ENCODE data around the gene ATAD3A.
"Not testable (repeated sequence)": the region's sequence is repeated elsewhere in the genome, so short reads cannot be mapped to it uniquely, and the experiment has no call there.

The ATAD3A gene

GRCh38 chr1:1524750-1525383 lies 12.9 kb downstream of the ATAD3A start:
- not testable (repeated sequence) for DNase-seq

GRCh38 chr1:1526476-1526875 lies 14.5 kb downstream of the ATAD3A start:
- not testable (repeated sequence) for DNase-seq

DNA sequence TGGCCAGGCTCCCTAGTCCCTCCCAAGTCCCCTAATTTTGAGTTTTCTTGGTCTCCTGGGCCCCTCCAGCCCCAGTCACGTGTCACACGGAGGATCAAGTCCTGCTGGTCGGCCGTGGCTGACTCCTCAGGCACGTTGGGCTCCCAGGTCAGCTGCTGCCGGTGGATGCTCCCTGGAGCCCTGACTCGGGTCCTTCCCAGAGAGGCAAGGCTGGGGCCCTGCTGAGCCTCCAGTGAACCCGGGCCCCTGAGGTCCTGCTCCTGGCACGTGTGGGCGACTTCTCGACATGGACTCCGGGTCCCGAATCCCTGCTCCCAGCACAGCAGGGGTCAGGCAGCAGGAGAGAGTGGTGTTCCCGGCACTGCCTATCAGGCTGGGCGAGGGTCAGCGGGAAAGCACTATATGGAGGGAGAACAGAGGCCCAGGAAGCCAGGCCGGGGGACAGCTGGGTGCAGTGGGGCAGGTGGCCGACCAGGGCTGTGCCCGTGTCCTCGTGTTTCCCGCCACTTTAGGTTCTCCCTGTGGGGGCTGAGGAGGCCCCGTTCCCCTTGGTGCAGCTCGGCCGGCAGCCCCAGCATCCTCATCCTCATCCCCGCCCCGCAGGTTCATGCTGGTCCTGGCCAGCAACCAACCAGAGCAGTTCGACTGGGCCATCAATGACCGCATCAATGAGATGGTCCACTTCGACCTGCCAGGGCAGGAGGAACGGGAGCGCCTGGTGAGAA lies 15.3 kb downstream of the ATAD3A start:
- DNase-seq, result no peak

GRCh38 chr1:1528301-1529267 lies 16.6 kb downstream of the ATAD3A start:
- DNase-seq, result no peak

DNA sequence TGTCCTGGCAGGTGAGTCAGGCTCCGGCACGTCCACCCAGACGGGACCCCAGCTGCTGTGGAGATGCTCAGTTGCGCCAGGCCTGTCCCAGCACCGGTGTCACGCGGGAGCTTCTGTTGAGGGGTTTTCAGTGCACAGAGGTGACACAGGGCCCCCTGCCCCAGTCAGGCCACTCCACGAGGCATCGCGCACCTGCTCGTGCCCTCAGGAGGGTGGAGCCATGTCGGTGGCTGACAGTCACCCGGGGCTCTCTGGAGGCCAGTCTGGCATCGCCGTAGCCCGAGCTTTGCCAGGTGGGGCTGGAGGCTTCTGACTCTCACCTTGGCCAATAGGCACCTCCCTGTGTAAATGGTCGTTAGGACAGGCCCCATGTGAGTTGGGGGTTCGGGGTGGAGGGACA lies 17.4 kb downstream of the ATAD3A start:
- no peak for DNase-seq

DNA sequence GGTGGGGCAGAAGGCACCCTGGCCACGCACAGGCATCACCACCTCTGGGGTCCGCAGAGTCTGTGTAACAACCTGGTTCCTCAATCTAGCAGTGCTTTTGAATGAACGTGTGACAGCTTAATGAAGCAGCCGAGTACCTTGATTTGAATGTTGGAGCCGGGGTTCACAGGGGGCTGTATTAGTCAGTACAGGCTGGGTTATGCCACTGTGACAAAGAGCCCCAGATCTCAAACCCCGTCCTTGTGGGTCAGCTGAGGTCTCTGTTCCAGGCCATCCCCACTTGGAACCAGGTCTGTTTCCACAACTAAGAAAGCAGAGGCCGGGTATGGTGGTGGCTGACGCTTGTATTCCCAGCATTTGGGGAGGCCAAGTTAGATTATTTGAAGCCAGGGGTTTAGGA lies 18.0 kb downstream of the ATAD3A start:
- no peak for DNase-seq

GRCh38 chr1:1531947-1532346 lies 20.0 kb downstream of the ATAD3A start:
- no peak for DNase-seq

- DNase-seq, result not testable (repeated sequence)
These were observed 21.4 kb downstream of the ATAD3A start for GRCh38 chr1:1533176-1533893.

DNA sequence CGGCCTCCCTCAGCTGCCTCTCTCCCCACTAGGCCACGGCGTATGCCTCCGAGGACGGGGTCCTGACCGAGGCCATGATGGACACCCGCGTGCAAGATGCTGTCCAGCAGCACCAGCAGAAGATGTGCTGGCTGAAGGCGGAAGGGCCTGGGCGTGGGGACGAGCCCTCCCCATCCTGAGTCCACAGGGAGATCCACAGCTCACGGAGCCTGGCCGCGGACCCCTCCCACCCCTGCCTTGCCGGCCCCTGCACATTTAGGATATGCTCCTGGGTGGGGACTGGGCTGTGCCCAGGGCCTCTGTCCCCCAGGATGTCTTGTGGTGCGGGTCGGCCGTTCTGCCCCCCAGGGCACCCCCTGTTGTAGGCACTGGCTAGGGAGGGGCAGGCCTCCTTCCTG lies 21.9 kb downstream of the ATAD3A start:
- not testable (repeated sequence) for DNase-seq

DNA sequence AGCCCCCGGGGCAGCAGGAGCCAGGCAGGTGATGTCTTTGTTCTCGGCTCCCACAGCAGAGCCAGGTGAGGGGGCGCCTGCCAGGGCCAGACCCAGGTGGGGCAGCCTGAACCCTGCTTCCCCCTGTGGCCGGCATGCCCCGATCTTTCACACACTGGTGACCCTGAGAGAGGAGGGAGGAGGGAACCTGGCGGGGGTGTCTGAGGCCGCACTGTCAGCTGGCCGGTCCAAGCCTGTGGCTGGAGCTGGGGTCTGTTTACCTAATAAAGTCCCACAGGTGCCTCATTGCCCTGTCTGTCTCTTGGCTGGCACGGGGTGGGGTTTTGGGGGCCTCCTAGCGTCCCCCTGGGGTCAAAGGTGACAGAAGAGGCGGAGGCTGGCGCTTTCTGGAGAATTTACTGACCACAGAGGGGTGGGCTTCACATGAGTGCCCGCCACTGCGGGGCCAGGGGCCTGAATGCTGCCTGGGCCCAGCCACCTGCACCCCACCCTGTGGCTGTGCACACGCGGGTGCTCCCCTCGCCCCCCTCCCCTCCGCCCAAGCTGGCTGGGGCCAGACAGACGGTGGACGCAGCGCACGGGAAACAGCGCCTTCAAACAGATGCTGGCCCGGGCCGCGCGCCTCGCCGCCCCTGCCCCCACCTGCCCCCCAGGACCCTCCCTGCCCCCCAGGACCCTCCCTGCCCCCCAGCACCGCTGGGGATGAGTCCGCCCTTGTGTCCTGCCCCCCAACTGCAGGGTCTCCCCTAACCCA lies 22.6 kb downstream of the ATAD3A start:
- no peak for DNase-seq

DNA sequence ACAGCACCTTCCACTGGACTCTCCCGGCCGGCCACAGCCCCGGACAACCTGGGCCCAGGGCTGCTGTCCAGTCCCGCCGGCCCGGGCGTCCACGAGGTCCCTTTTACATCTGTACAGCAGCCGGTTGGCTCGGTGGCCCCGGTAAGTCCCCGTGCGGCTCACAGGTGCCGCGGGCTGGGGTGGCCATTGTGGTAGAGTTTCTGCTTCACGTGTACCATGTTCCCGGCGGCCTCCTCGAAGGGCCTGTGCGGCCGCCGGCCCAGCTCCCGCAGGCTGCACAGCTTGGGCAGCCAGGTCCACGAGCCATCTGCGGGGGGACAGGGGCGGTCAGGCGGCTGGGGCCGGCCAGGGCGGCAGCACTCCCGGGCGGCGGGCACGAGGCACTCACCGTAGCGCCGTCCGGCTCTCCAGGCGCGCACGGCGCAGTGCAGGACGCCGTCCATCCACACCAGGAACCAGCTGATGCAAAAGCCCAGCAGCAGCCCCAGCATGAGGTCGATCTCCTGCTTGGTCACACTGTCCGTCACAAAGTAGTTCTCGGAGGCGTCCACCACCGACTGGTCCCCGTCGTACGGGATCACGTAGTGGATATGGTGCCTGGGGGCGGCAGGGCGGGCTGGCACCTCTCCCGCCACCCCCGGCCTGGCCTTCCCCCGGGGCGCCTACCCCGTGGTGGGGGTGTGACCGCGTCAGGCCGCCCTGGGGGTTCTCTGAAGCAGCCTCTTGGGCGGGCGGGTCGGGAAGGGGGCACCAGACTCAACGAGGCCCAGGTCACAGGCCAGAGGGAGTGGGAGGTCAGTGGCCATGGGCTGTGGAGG lies 23.4 kb downstream of the ATAD3A start:
- DNase-seq, result no peak

DNA sequence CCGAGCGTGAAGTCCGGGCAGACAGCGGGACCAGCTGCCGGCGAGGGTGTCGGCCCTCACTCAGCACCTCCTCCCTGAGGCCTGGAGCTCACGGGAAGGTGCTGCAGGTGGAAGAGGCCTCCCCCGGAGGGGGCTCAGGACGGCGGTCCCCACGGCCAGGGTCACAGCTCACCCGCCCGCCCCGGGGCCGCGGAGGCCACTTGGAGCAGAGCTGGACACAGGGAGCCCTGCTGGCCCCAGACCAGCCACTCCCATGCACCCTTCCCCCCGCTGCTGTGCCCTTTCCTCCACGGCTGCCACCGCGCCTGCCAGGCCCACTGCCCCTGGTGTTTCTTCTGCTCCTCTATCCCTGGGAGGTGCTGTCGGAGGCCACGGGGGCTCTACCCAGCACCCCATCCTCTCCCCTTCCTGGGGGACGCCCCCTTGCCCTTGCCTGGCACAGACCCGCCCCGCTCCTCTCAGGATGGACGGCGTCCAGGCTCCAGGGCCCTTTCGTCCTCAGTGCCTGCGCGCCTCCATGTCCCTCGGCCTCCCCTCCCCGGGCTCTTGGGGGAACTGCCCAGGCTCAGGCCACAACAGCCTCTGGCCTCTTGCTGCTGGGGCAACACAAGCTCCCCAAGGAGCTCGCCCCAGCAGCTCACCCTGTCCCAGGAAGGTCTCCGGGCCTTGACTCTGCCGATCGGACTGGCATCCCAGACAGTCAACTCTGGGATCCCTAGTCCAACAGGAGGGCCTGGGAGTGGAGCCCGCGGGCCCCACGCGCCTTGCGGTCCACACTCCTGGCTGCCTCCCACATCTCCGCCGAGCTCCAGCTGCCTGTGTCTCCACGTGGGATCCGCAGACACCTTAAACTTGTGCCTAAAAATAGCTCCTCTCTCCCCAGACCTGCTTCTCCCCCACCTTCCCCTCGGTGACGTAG lies 24.3 kb downstream of the ATAD3A start:
- DNase-seq, result no peak

GRCh38 chr1:1536938-1537546 lies 25.1 kb downstream of the ATAD3A start:
- DNase-seq, result no peak

GRCh38 chr1:1537626-1538250 lies 25.8 kb downstream of the ATAD3A start:
- DNase-seq, result no peak

- DNase-seq, result no peak
These were observed 26.4 kb downstream of the ATAD3A start for GRCh38 chr1:1538334-1538733.

GRCh38 chr1:1538989-1539309 lies 27.0 kb downstream of the ATAD3A start:
- DNase-seq, result no peak

DNA sequence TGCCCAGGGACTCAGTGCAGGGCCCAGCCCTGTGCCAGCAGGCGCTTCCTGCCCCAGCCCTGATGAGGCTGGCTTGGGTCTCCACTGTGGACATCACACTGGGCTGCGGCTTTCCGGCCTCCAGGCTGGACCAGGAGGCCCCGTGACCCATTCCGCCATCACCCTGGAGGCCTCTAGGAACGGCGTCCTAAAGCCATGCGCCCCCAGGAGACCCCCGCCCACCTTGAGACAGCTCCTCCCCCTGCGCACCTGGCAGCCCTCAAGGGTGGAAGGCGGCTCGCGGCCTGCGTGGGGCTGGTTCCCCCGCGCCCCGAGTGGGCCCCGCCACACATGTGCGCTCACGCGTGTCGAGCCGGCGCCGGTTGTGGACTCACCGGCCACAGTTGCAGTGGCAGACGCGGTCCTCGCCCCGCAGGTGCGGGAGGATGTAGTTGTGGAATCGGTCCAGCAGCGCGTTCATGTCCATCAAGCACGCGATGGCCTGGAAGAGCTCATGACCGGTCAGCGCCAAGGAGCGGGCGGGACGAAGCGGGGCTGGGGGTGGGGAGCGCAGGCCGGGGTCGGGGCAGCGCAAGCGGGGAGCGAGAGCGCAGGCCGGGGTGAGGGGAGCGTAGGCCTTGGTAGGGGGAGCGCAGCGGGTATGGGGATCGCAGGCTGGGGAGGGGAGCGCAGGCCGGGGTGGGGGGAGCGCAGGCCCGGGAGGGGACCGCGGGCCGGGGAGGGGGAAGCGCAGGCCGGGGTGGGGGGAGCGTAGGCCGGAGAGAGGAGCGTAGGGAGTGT lies 27.5 kb downstream of the ATAD3A start:
- no peak for DNase-seq

DNA sequence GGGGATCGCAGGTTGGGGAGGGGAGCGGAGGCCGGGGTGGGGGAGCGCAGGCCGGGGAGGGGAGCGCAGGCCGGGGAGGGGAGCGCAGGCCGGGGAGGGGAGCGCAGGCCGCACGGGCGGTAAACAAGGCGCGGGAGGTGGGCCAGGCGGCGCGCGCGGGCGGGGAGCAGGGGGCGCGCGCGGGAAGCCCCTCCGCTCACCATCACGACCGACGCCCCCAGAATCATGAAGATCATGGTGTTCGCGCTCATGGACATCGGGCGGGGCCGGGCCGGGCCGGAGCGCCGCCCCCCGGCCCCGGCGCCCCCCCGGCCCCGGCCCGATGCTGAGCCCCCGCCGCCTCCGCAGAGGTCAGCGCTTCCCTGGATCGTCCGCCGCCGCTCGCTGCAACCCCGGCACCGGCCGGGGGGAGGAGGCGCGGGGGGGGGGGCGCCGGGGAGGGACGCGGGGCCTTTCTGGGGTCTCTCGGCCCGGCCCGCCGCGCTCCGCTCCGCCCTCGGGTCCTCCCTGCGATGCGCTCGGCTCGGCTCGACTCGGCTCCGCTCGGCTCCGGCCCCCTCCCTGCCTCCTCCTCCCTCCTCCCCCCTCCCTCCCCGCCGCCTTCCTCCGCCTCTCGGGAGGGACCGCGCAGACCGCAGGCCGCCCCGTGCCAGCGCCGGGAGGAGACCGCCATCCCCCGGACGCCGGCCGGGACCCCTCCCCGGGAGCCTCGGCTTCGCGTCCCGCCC lies 28.3 kb downstream of the ATAD3A start, which contains the start of gene TMEM240:
TMEM240 (minus strand) TSS at position 535 of the 728 bp plus-strand sequence; CDS start at position 257, 278 bp downstream.
- DNase-seq, result no peak

Measured in MV-4-11 (cell line).